Neural progenitor cell (in vitro differentiated cells): ENCODE data around the gene TP63. TPM values are rescaled to one million over a fixed set of nuclear protein-coding genes. Genes with fewer than 3 reads are reported as not detected.

Experiments
- DNase-seq: peaks from one replicate; pipeline ENCODE4 v3.0.0-alpha.2; 2016; ENCODE audit warnings: low spot score
- H2AFZ ChIP-seq: fragments of 200-600 bp; sonication (generic); replicated peaks from 2 replicates; pipeline ENCODE4 v1.6.1; 2016; ENCODE audit warnings: antibody characterized with exemption
- H3F3A ChIP-seq: fragments of 200-600 bp; sonication (generic); 2 replicates; pipeline ENCODE4 v1.6.1; 2016; ENCODE audit warnings: antibody characterized with exemption, low read depth
- H3K27ac ChIP-seq: fragments of 200-600 bp; sonication (generic); 2 replicates; pipeline ENCODE4 v1.5.1; 2016; ENCODE audit warnings: mild to moderate bottlenecking
- H3K27me3 ChIP-seq: fragments of 200-600 bp; sonication (generic); 2 replicates; pipeline ENCODE4 v1.6.1; 2016; ENCODE audit warnings: mild to moderate bottlenecking, moderate library complexity
- H3K36me3 ChIP-seq: fragments of 200-600 bp; sonication (generic); 2 replicates; pipeline ENCODE4 v1.5.1; 2016
- H3K4me1 ChIP-seq: fragments of 200-600 bp; sonication (generic); 2 replicates; pipeline ENCODE4 v1.6.1; 2016; ENCODE audit warnings: mixed run types
- H3K4me2 ChIP-seq: fragments of 200-600 bp; sonication (generic); 2 replicates; pipeline ENCODE4 v1.6.1; 2016
- H3K4me3 ChIP-seq: fragments of 200-600 bp; sonication (generic); 2 replicates; pipeline ENCODE4 v1.5.1; 2016
- H3K79me2 ChIP-seq: fragments of 200-600 bp; sonication (generic); 2 replicates; pipeline ENCODE4 v1.6.1; 2016; ENCODE audit warnings: low read depth
- H3K9ac ChIP-seq: fragments of 200-600 bp; sonication (generic); 2 replicates; pipeline ENCODE4 v1.6.1; 2016
- H3K9me3 ChIP-seq: fragments of 200-600 bp; sonication (generic); 2 replicates; pipeline ENCODE4 v1.5.1; 2016; ENCODE audit warnings: low read depth
- H4K20me1 ChIP-seq: fragments of 200-600 bp; sonication (generic); 2 replicates; pipeline ENCODE4 v1.6.1; 2016; ENCODE audit warnings: low read depth
- H3K27ac Mint-ChIP-seq: 3 replicates; pipeline ENCODE4 v1.8.0; 2021; ENCODE audit warnings: mixed read lengths
- H3K27me3 Mint-ChIP-seq: 2 replicates; pipeline ENCODE4 v1.8.0; 2022; ENCODE audit warnings: low read depth, mild to moderate bottlenecking, inconsistent platforms, moderate library complexity, mixed read lengths; ENCODE audit not compliant: insufficient read depth
- H3K36me3 Mint-ChIP-seq: 3 replicates; pipeline ENCODE4 v1.8.0; 2021; ENCODE audit warnings: mixed read lengths
- H3K4me1 Mint-ChIP-seq: 3 replicates; pipeline ENCODE4 v1.8.0; 2021; ENCODE audit warnings: mixed read lengths
- H3K4me3 Mint-ChIP-seq: 3 replicates; pipeline ENCODE4 v1.8.0; 2021; ENCODE audit warnings: mild to moderate bottlenecking, moderate library complexity, mixed read lengths
- H3K9me3 Mint-ChIP-seq: 3 replicates; pipeline ENCODE4 v1.8.0; 2020; ENCODE audit warnings: mixed read lengths
- EZH2 ChIP-seq: fragments of 200-600 bp; sonication (generic); IDR thresholded peaks from 2 replicates; pipeline ENCODE4 v1.6.1; 2017; ENCODE audit warnings: antibody characterized with exemption, mild to moderate bottlenecking, moderate library complexity
- EZH2phosphoT487 ChIP-seq: fragments of 200-600 bp; sonication (generic); IDR thresholded peaks from 2 replicates; pipeline ENCODE4 v1.6.1; 2017; ENCODE audit warnings: antibody characterized with exemption
- total RNA-seq: library from RNA; depleted of rRNA; stranded (reverse); fragments of >200 nt; gene quantifications from 2 replicates; pipeline ENCODE4 v1.2.3, GENCODE V29; 2015; ENCODE audit warnings: low replicate concordance
- TF ChIP-seq, protein P1 (sequence below): fragments of 200-600 bp; sonication (generic); IDR thresholded peaks from 2 replicates; pipeline ENCODE4 v1.5.1; 2017; ENCODE audit warnings: antibody characterized with exemption, mild to moderate bottlenecking

TP63 gene
- total RNA-seq, 1 donor from 2014 or later, result 0.62 TPM

DNA sequence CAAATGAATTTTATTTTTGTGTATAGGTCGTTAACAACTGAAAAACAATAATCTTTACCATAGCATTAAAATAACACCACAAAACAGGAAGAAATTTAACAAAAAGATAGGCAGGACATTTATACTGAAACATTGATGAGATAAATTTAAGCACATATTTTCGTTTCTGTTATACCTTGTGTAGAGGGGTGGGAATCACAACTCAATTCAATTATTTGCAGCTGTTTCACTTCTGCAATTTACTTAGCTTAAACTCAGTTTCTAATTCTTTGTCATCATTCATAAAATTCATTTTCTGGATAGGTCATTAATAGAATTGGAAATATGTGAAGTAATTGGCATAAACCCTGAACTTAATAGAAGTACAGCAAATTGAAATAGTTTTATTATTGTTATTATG is 42.3 kb downstream of the TP63 start:
- DNase-seq, result no peak
- Mint-ChIP-seq H3K4me3 (no peak overlapping the region), H3K27ac (no peak overlapping the region), H3K4me1 (no peaks in the 10 kb centered on the region), H3K9me3 (no peaks in the 10 kb centered on the region), H3K36me3 (no peaks in the 10 kb centered on the region), H3K27me3 (no peaks in the 10 kb centered on the region)
- Histone ChIP-seq H3K9ac (no peak overlapping the region), H3K9me3 (no peaks in the 10 kb centered on the region), H3K79me2 (no peaks in the 10 kb centered on the region), H3K4me2 (no peak overlapping the region), H3F3A (no peaks in the 10 kb centered on the region), H3K36me3 (no peaks in the 10 kb centered on the region), H2AFZ (no peak overlapping the region), H3K4me1 (no peaks in the 10 kb centered on the region), H3K4me3 (no peak overlapping the region), H3K27ac (no peak overlapping the region), H4K20me1 (no peaks in the 10 kb centered on the region), H3K27me3 (no peaks in the 10 kb centered on the region)
- TF ChIP-seq EZH2phosphoT487 (no peak), EZH2 (no peak)

DNA sequence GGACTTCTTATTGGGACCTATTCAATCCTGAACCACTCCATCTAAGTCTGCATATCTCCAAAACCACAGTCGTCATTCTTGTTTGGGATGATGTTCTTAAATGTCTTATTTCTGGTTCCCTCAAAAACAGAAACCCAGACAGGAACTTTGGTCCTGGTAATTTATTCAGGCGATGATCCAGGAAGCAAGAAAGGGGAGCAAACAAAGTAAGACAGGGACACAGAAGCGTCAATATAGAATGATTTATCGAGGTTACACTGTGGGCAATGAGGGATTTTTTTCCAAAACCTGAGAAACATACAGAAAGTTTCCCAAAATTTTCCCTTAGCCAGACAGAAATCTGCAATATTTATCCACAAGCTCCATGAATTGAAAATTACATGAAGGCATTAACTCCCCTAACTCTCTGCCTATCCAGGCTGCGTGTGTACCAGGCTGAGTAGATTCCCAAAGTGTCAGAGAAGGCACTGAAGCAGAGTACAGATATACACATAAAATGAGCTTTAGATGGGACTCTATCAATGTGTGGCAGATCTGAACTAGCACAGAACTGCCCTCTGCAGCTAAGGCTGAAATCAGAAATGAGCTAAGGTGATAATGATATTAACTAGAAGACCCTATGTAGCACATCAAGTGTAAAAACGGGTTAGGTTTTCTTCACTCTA is 43.2 kb downstream of the TP63 start:
- no peaks in the 10 kb centered on the region for H3K79me2 ChIP-seq
- Mint-ChIP-seq H3K27ac (no peak overlapping the region), H3K36me3 (no peaks in the 10 kb centered on the region), H3K4me3 (no peak overlapping the region), H3K9me3 (no peaks in the 10 kb centered on the region), H3K4me1 (no peaks in the 10 kb centered on the region), H3K27me3 (no peaks in the 10 kb centered on the region)
- H3K4me1 ChIP-seq, result no peaks in the 10 kb centered on the region
- no peak overlapping the region for H3K9ac ChIP-seq
- no peaks in the 10 kb centered on the region for H3F3A ChIP-seq
- H3K4me3 ChIP-seq, result no peak overlapping the region
- no peak for TF ChIP-seq EZH2
- H2AFZ ChIP-seq, result no peak overlapping the region
- no peaks in the 10 kb centered on the region for H3K36me3 ChIP-seq
- H3K9me3 ChIP-seq, result no peaks in the 10 kb centered on the region
- no peak overlapping the region for H3K27ac ChIP-seq
- no peaks in the 10 kb centered on the region for H4K20me1 ChIP-seq
- H3K27me3 ChIP-seq, result no peaks in the 10 kb centered on the region
- no peak overlapping the region for H3K4me2 ChIP-seq
- no peak for DNase-seq

DNA sequence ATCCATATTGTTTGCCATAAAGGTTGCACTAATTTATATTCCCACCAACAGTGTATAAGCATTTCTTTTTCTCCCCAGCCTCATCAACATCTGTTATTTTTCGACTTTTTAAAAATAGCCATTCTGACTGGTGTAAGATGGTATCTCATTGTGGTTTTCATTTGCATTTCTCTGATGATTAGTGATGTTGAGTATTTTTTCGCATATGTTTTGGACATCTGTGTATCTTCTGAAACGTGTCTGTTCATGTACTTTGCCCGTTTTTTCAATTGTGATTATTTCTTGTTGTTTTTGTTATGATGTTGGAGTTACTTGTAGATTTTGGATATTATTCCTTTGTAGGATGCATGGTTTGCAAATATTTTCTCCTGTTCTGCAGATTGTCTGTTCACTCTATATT is 46.5 kb downstream of the TP63 start:
- Mint-ChIP-seq H3K4me1 (no peaks in the 10 kb centered on the region), H3K27ac (no peak overlapping the region), H3K9me3 (no peaks in the 10 kb centered on the region), H3K4me3 (no peak overlapping the region), H3K27me3 (no peaks in the 10 kb centered on the region), H3K36me3 (no peaks in the 10 kb centered on the region)
- Histone ChIP-seq H2AFZ (no peak overlapping the region), H3K36me3 (no peaks in the 10 kb centered on the region), H3K27ac (no peak overlapping the region), H4K20me1 (no peaks in the 10 kb centered on the region), H3K9me3 (no peaks in the 10 kb centered on the region), H3K27me3 (no peaks in the 10 kb centered on the region), H3K4me1 (no peaks in the 10 kb centered on the region), H3K79me2 (no peaks in the 10 kb centered on the region), H3F3A (no peaks in the 10 kb centered on the region), H3K4me3 (no peak overlapping the region), H3K9ac (no peak overlapping the region), H3K4me2 (no peak overlapping the region)
- DNase-seq, result no peak
- TF ChIP-seq EZH2 (no peak), EZH2phosphoT487 (no peak)
- TF ChIP-seq, protein P1, sequence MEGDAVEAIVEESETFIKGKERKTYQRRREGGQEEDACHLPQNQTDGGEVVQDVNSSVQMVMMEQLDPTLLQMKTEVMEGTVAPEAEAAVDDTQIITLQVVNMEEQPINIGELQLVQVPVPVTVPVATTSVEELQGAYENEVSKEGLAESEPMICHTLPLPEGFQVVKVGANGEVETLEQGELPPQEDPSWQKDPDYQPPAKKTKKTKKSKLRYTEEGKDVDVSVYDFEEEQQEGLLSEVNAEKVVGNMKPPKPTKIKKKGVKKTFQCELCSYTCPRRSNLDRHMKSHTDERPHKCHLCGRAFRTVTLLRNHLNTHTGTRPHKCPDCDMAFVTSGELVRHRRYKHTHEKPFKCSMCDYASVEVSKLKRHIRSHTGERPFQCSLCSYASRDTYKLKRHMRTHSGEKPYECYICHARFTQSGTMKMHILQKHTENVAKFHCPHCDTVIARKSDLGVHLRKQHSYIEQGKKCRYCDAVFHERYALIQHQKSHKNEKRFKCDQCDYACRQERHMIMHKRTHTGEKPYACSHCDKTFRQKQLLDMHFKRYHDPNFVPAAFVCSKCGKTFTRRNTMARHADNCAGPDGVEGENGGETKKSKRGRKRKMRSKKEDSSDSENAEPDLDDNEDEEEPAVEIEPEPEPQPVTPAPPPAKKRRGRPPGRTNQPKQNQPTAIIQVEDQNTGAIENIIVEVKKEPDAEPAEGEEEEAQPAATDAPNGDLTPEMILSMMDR, result no peak

DNA sequence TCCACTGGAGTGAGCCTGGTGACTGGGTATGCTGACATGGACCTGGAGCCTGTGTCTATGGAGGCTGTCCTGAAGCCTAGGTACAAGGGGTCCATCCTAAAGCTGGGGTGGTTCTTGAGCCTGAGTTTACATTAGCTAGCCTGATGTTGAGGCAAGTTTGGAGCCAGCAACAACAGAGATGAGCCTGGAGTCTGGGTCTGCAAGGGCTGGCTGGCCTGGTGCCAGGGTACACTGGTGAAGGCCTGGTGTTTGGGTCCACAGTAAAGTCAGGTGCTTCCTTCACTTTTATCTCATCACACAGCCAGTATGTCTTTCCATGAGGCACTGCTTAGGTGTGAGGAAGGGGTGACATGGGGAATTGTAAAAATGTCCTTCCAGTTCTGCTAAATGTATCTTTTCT is 49.5 kb downstream of the TP63 start:
- no peaks in the 10 kb centered on the region for H3K27me3 ChIP-seq
- no peaks in the 10 kb centered on the region for H3K36me3 Mint-ChIP-seq
- no peak for DNase-seq
- H3K36me3 ChIP-seq, result no peaks in the 10 kb centered on the region
- no peak overlapping the region for H3K9ac ChIP-seq
- H4K20me1 ChIP-seq, result no peaks in the 10 kb centered on the region
- H3K27me3 Mint-ChIP-seq, result no peaks in the 10 kb centered on the region
- no peaks in the 10 kb centered on the region for H3K79me2 ChIP-seq
- H3K4me2 ChIP-seq, result no peak overlapping the region
- no peak overlapping the region for H3K27ac Mint-ChIP-seq
- no peaks in the 10 kb centered on the region for H3F3A ChIP-seq
- no peaks in the 10 kb centered on the region for H3K9me3 ChIP-seq
- TF ChIP-seq EZH2phosphoT487 (no peak), EZH2 (no peak)
- TF ChIP-seq, protein P1, result no peak
- H3K27ac ChIP-seq, result no peak overlapping the region
- H3K4me1 Mint-ChIP-seq, result no peaks in the 10 kb centered on the region
- H3K4me3 Mint-ChIP-seq, result no peak overlapping the region
- H2AFZ ChIP-seq, result no peak overlapping the region
- peaks cover 4% of the 10 kb centered on the region for H3K4me1 ChIP-seq
- no peak overlapping the region for H3K4me3 ChIP-seq
- no peaks in the 10 kb centered on the region for H3K9me3 Mint-ChIP-seq
